UCSD-AML1 (cell line): ENCODE data around the gene PDLIM1.
A peak's percentile ranks its signal among the peaks of the same experiment; 100 is the strongest.

Experiments used
- DNase-seq: peaks from one replicate; lab custom pipeline; 2025; ENCODE audit not compliant: unreplicated experiment; lab: John Stamatoyannopoulos, UW

The PDLIM1 gene

GRCh38 chr10:95290461-95291364 is at the start of gene PDLIM1:
Gene PDLIM1, minus strand, starts transcription at chr10:95291003. Its CDS starts 88 bp downstream, at chr10:95290915.
- DNase-seq: peak; percentile 84

- no peak for DNase-seq
Measured at GRCh38 chr10:95339863-95340262, 49.1 kb upstream of the PDLIM1 start.

- no peak for DNase-seq
Measured at GRCh38 chr10:95337423-95338160, 46.8 kb upstream of the PDLIM1 start.

GRCh38 chr10:95336702-95337101 is 45.9 kb upstream of the PDLIM1 start:
- DNase-seq: no peak

GRCh38 chr10:95335933-95336699 is 45.3 kb upstream of the PDLIM1 start:
- no peak for DNase-seq

- no peak for DNase-seq
Measured at GRCh38 chr10:95334805-95335144, 44.0 kb upstream of the PDLIM1 start.

GRCh38 chr10:95333997-95334804 is 43.4 kb upstream of the PDLIM1 start:
- DNase-seq: peak; percentile 49

GRCh38 chr10:95332666-95333249 is 42.0 kb upstream of the PDLIM1 start:
- no peak for DNase-seq

- no peak for DNase-seq
Measured at GRCh38 chr10:95331596-95332130, 40.9 kb upstream of the PDLIM1 start.

GRCh38 chr10:95330966-95331453 is 40.2 kb upstream of the PDLIM1 start:
- no peak for DNase-seq

- no peak for DNase-seq
Measured at GRCh38 chr10:95329296-95329695, 38.5 kb upstream of the PDLIM1 start.

- no peak for DNase-seq
Measured at GRCh38 chr10:95328013-95328412, 37.2 kb upstream of the PDLIM1 start.

- DNase-seq: no peak
Measured at GRCh38 chr10:95327367-95327766, 36.6 kb upstream of the PDLIM1 start.

- DNase-seq: no peak
Measured at GRCh38 chr10:95326396-95326795, 35.6 kb upstream of the PDLIM1 start.

GRCh38 chr10:95325863-95326262 is 35.1 kb upstream of the PDLIM1 start:
- DNase-seq: no peak

GRCh38 chr10:95324436-95325268 is 33.8 kb upstream of the PDLIM1 start:
- DNase-seq: no peak

GRCh38 chr10:95321554-95322301 is 30.9 kb upstream of the PDLIM1 start:
- no peak for DNase-seq

GRCh38 chr10:95319239-95319638 is 28.4 kb upstream of the PDLIM1 start:
- DNase-seq: no peak
